ENCODE results near the gene MIF.
"Not testable (repeated sequence)": the region's sequence is repeated elsewhere in the genome, so short reads cannot be mapped to it uniquely, and the experiment has no call there.

The MIF gene

DNA sequence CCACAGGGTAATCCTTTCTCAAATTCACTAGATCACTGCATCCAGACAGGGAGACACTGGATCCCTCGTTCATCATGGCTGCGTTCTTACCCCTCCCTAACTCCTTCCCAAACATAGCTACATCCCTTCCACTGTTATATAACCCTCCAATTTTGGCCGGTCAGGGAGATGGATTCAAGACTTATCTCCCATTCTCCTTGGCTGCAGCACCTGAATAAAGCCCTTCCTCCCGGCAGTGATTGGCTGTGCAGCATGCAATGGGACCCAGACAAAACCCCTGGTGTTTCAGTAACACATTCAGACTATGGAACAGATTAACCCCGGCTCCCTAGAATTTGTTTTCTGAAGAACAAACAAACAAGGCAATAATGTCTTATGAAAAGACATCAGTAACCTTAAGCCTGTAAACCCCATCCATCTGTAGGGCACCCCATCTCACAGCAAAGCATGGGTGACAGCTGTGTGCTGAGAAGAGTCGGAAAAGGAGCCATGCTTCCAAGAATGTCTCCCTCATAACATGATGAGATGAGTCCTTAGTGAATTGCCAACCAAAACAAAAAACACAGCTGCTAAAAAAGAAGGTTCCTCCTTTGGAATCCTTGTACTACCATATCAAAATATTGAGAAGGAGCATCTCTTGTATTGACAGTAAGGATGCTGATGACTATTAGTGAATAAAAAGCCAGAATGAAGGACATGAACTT lies 5.0 kb downstream of the MIF start:
- no peaks in the 10 kb centered on the region for H3K27me3 ChIP-seq (ENCODE audit: control insufficient read depth in 5 of 5, insufficient read depth in 4 of 5, low read length in 5 of 5)
- H3K36me3 ChIP-seq (ENCODE audit: control insufficient read depth in 5 of 5, insufficient read depth in 5 of 5, low read length in 5 of 5): peaks cover 0 to 17% (median 14%) of the 10 kb centered on the region in 5 donors
- no peak overlapping the region for H3K9ac ChIP-seq (ENCODE audit: low read length in 5 of 5)
- H3K4me1 ChIP-seq (ENCODE audit: control insufficient read depth in 5 of 5, insufficient read depth in 5 of 5, low read length in 5 of 5): peaks cover 0 to 19% (median 14%) of the 10 kb centered on the region in 5 donors
- no peaks in the 10 kb centered on the region for H3K9me3 ChIP-seq (ENCODE audit: control insufficient read depth in 5 of 5, low read length in 5 of 5)
- H3K27ac ChIP-seq (ENCODE audit: low read depth, low read length): no peak overlapping the region
- H3K4me3 ChIP-seq (ENCODE audit: low read depth in 1 of 5, low read length in 5 of 5): no peak overlapping the region

DNA sequence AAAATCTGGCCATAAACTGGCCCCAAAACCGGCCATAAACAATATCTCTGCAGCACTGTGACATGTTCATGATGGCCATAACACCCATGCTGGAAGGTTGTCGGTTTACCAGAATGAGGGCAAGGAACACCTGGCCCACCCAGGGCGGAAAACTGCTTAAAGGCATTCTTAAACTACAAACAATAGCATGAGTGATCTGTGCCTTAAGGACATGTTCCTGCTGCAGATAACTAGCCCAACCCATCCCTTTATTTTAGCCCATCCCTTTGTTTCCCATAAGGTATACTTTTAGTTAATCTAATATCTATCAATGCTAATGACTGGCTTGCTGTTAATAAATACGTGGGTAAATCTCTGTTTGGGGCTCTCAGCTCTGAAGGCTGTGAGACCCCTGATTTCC lies 6.0 kb downstream of the MIF start:
- H3K27me3 ChIP-seq (ENCODE audit: control insufficient read depth in 5 of 5, insufficient read depth in 4 of 5, low read length in 5 of 5); H3K4me3 ChIP-seq (ENCODE audit: low read depth in 1 of 5, low read length in 5 of 5); H3K9me3 ChIP-seq (ENCODE audit: control insufficient read depth in 5 of 5, low read length in 5 of 5); H3K9ac ChIP-seq (ENCODE audit: low read length in 5 of 5); H3K4me1 ChIP-seq (ENCODE audit: control insufficient read depth in 5 of 5, insufficient read depth in 5 of 5, low read length in 5 of 5); H3K27ac ChIP-seq (ENCODE audit: low read depth, low read length): not testable (repeated sequence)
- H3K36me3 ChIP-seq (ENCODE audit: control insufficient read depth in 5 of 5, insufficient read depth in 5 of 5, low read length in 5 of 5): peaks cover 0 to 17% (median 14%) of the 10 kb centered on the region in 5 donors

DNA sequence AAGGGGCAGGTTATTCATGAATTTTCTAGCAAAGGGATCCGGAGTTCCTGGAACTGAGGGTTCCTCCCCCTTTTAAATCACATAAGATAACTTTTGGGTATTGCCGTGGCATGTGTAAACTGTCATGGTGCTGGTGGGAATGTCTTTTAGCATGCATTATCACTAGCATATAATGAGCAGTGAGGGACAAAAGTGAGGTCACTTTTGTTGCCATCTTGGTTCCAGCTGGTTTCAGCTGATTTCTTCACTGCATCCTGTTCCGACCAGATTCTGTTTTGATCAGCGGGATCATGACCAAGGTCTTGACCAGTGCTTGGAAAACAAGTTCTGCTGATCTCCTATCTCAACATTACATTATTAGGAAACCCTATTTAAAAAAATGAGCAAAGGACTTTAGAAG lies 7.4 kb downstream of the MIF start:
- Histone ChIP-seq H3K4me1 (ENCODE audit: control insufficient read depth in 5 of 5, insufficient read depth in 5 of 5, low read length in 5 of 5) (no peaks in the 10 kb centered on the region), H3K27ac (ENCODE audit: low read depth, low read length) (no peak overlapping the region), H3K9ac (ENCODE audit: low read length in 5 of 5) (no peak overlapping the region), H3K27me3 (ENCODE audit: control insufficient read depth in 5 of 5, insufficient read depth in 4 of 5, low read length in 5 of 5) (peaks cover 0 to 4% (median 0%) of the 10 kb centered on the region in 5 donors), H3K36me3 (ENCODE audit: control insufficient read depth in 5 of 5, insufficient read depth in 5 of 5, low read length in 5 of 5) (peaks cover 0 to 9% (median 7%) of the 10 kb centered on the region in 5 donors), H3K9me3 (ENCODE audit: control insufficient read depth in 5 of 5, low read length in 5 of 5) (no peaks in the 10 kb centered on the region), H3K4me3 (ENCODE audit: low read depth in 1 of 5, low read length in 5 of 5) (no peak overlapping the region)

DNA sequence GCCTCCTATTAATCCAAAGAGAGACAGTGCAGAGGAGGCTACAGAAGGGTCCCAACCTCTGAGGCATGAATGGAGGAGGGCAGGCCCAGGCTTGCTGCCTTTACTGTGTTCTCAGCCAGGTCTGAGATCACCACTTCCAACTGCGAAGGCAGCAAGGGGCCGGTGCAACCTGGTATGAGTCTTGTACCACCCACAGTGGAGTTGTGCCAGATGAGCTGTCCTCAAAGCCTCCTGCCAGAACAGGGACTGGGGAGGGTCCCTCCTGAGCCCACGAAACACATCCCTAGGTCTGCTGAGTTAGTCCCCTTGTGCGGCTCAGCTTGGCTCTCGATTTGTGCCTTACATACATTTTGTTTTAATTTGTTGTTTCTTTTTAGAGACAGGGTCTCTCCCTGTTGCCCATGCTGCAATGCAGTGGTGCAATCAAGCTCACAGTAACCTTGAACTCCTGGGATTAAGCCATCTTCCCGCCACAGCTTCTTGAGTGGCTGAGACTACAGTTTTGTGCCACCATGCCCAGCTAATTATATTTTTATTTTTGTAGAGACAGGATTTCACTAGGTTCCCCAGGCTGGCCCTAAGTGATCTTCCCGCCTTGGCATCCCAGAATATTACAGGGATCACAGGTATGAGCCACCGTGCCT lies 9.3 kb downstream of the MIF start:
- Histone ChIP-seq H3K36me3 (ENCODE audit: control insufficient read depth in 5 of 5, insufficient read depth in 5 of 5, low read length in 5 of 5) (peaks cover 0 to 2% (median 0%) of the 10 kb centered on the region in 5 donors), H3K27ac (ENCODE audit: low read depth, low read length) (no peak overlapping the region), H3K27me3 (ENCODE audit: control insufficient read depth in 5 of 5, insufficient read depth in 4 of 5, low read length in 5 of 5) (peaks cover 0 to 4% (median 0%) of the 10 kb centered on the region in 5 donors)

DNA sequence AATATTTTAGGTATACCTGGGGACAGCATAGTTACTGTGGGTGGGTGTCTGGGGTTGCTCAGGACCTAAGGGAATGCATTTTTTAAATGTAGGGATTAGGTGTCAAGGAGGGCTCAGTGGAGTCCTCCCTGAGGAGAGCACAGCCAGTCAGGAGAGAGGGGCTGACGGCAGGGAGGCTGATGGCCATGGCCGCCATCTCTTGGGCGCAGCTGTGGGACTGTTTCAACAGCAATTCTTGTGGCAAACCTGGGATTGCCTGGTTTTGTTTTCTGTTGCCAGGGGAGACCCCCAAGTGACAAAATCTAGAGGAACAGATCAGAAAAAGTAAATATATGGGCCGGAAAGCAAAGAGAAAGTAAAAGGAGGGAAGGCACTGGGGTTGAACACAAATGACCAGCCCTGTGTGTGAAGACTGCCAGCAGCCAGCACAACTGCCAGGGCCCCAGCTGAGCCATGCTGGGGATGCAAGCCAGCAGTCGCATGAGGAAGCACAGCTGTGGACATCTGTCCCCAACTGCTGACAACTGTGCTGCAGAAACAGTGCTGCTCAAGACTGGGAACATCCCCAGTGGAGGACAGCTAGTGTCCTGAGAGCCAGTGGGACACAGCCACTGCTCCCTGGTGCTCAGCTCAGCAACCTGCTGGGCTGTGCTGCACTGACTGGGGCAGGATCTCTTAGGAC lies 10.5 kb downstream of the MIF start:
- Histone ChIP-seq H3K9ac (ENCODE audit: low read length in 5 of 5) (no peak overlapping the region), H3K27me3 (ENCODE audit: control insufficient read depth in 5 of 5, insufficient read depth in 4 of 5, low read length in 5 of 5) (peaks cover 0 to 4% (median 0%) of the 10 kb centered on the region in 5 donors)

More for the DNA sequence above, 9.3 kb downstream of the MIF start:
- Histone ChIP-seq H3K9me3 (ENCODE audit: control insufficient read depth in 5 of 5, low read length in 5 of 5) (no peaks in the 10 kb centered on the region), H3K4me3 (ENCODE audit: low read depth in 1 of 5, low read length in 5 of 5) (no peak overlapping the region), H3K9ac (ENCODE audit: low read length in 5 of 5) (no peak overlapping the region), H3K4me1 (ENCODE audit: control insufficient read depth in 5 of 5, insufficient read depth in 5 of 5, low read length in 5 of 5) (no peaks in the 10 kb centered on the region)

DNA sequence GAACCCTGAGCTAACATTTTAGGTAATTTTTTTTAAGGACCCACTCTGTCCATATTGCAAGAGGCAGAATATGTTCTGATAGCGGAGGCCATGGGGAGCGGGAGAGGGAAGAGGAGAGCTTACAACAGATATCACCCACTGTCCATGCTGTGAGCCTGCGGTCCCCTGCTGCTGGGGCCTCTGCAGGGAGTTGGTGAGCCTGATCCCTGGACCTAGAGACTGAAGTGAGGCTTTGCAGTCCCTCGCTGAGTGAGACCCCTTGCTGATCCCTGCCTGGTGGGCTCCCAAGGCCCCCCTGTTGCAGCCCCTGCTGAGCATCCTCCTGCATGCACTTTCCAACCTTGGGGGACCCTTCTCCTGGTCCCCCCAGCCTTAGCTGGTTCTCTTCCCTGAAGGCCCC lies 12.5 kb downstream of the MIF start:
- H3K4me1 ChIP-seq (ENCODE audit: control insufficient read depth in 5 of 5, insufficient read depth in 5 of 5, low read length in 5 of 5): peaks cover 0 to 11% (median 5%) of the 10 kb centered on the region in 5 donors
- H3K27ac ChIP-seq (ENCODE audit: low read depth, low read length): no peak overlapping the region
- H3K36me3 ChIP-seq (ENCODE audit: control insufficient read depth in 5 of 5, insufficient read depth in 5 of 5, low read length in 5 of 5): no peaks in the 10 kb centered on the region
- H3K9me3 ChIP-seq (ENCODE audit: control insufficient read depth in 5 of 5, low read length in 5 of 5): no peaks in the 10 kb centered on the region
- H3K9ac ChIP-seq (ENCODE audit: low read length in 5 of 5): no peak overlapping the region
- peaks cover 0 to 4% (median 0%) of the 10 kb centered on the region in 5 donors for H3K27me3 ChIP-seq (ENCODE audit: control insufficient read depth in 5 of 5, insufficient read depth in 4 of 5, low read length in 5 of 5)
- H3K4me3 ChIP-seq (ENCODE audit: low read depth in 1 of 5, low read length in 5 of 5): no peak overlapping the region

More for the DNA sequence above, 10.5 kb downstream of the MIF start:
- H3K4me1 ChIP-seq (ENCODE audit: control insufficient read depth in 5 of 5, insufficient read depth in 5 of 5, low read length in 5 of 5): peaks cover 0 to 11% (median 5%) of the 10 kb centered on the region in 5 donors
- H3K36me3 ChIP-seq (ENCODE audit: control insufficient read depth in 5 of 5, insufficient read depth in 5 of 5, low read length in 5 of 5): no peaks in the 10 kb centered on the region
- no peaks in the 10 kb centered on the region for H3K9me3 ChIP-seq (ENCODE audit: control insufficient read depth in 5 of 5, low read length in 5 of 5)
- no peak overlapping the region for H3K4me3 ChIP-seq (ENCODE audit: low read depth in 1 of 5, low read length in 5 of 5)
- H3K27ac ChIP-seq (ENCODE audit: low read depth, low read length): no peak overlapping the region

DNA sequence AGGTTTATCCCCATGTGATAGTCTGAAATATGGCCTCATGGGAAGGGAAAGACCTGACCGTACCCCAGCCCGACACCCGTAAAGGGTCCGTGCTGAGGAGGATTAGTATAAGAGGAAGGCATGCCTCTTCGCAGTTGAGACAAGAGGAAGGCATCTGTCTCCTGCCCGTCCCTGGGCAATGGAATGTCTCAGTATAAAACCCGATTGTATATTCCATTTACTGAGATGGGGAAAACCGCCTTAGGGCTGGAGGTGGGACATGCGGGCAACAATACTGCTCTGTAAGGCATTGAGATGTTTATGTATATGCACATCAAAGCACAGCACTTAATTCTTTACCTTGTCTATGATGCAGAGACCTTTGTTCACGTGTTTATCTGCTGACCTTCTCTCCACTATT lies 13.2 kb downstream of the MIF start:
- H3K27ac ChIP-seq (ENCODE audit: low read depth, low read length); H3K9me3 ChIP-seq (ENCODE audit: control insufficient read depth in 5 of 5, low read length in 5 of 5); H3K4me3 ChIP-seq (ENCODE audit: low read depth in 1 of 5, low read length in 5 of 5); H3K9ac ChIP-seq (ENCODE audit: low read length in 5 of 5); H3K36me3 ChIP-seq (ENCODE audit: control insufficient read depth in 5 of 5, insufficient read depth in 5 of 5, low read length in 5 of 5); H3K27me3 ChIP-seq (ENCODE audit: control insufficient read depth in 5 of 5, insufficient read depth in 4 of 5, low read length in 5 of 5): not testable (repeated sequence)
- H3K4me1 ChIP-seq (ENCODE audit: control insufficient read depth in 5 of 5, insufficient read depth in 5 of 5, low read length in 5 of 5): peaks cover 0 to 11% (median 5%) of the 10 kb centered on the region in 5 donors

DNA sequence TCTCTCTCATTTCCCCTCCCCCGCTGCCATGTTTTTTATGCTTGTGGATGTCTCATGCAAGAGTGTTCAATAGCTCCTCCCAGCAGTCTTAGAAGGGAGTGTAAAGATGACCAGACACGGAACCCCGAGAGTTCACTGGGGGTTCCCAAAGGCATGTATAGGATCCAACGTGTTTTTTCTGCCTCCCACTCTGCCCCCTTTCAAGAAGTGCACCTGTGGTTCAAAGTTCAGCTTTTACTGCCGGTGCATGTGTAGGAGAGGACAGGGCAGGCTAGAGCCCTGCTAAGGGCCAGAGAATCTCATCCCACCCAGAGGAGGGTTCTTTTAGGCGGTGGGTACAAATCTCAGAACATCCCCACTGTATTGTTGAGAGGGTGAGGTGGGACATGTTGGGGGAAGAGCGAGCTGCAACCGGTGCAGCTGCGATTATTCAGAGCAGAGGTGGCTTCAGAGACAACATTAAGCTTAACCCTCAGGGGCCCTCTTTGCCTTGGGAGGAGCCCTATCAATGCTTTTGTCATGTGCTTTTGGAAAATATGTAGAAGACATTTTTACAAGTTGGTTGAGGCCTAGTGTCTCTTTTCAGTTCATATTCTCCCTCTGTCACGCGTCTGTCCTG lies 14.5 kb downstream of the MIF start:
- H3K9ac ChIP-seq (ENCODE audit: low read length in 5 of 5): no peak overlapping the region
- no peak overlapping the region for H3K4me3 ChIP-seq (ENCODE audit: low read depth in 1 of 5, low read length in 5 of 5)
- peaks cover 0 to 4% (median 0%) of the 10 kb centered on the region in 5 donors for H3K27me3 ChIP-seq (ENCODE audit: control insufficient read depth in 5 of 5, insufficient read depth in 4 of 5, low read length in 5 of 5)
- H3K4me1 ChIP-seq (ENCODE audit: control insufficient read depth in 5 of 5, insufficient read depth in 5 of 5, low read length in 5 of 5): peaks cover 0 to 19% (median 13%) of the 10 kb centered on the region in 5 donors
- H3K27ac ChIP-seq (ENCODE audit: low read depth, low read length): no peak overlapping the region
- H3K36me3 ChIP-seq (ENCODE audit: control insufficient read depth in 5 of 5, insufficient read depth in 5 of 5, low read length in 5 of 5): no peaks in the 10 kb centered on the region
- H3K9me3 ChIP-seq (ENCODE audit: control insufficient read depth in 5 of 5, low read length in 5 of 5): no peaks in the 10 kb centered on the region

DNA sequence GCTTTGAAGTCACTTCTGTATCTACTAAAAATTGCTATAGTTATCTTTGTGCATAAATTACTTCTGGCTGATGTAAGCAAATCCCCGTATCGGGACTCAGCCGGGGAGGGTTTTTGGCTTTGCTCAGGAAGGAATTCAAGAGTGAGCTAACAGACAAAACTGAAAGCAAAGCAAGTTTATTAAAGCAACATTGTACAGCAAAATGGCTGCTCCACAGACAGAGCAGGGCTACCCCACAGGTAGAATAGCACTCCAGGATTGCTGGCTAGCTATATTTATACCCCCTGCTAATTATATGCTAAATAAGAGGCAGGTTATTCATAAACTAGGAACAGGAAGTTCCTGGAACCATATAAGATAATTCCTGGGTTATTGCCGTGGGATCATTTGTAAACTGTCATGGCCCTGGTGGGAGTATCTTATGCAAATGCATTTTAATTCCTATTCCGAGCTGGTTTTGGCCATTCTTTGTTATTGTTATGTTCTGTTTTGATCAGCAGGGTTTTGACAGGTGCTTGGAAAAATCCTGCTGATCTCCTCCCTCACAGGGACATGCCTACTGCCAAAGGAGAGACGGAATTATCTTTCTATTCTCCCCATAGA lies 15.2 kb downstream of the MIF start:
- Histone ChIP-seq H3K9me3 (ENCODE audit: control insufficient read depth in 5 of 5, low read length in 5 of 5) (no peaks in the 10 kb centered on the region), H3K36me3 (ENCODE audit: control insufficient read depth in 5 of 5, insufficient read depth in 5 of 5, low read length in 5 of 5) (no peaks in the 10 kb centered on the region), H3K4me1 (ENCODE audit: control insufficient read depth in 5 of 5, insufficient read depth in 5 of 5, low read length in 5 of 5) (peaks cover 2 to 24% (median 14%) of the 10 kb centered on the region in 5 donors), H3K9ac (ENCODE audit: low read length in 5 of 5) (no peak overlapping the region), H3K4me3 (ENCODE audit: low read depth in 1 of 5, low read length in 5 of 5) (peak overlapping the region in 1 of 5 donors; percentile 31), H3K27me3 (ENCODE audit: control insufficient read depth in 5 of 5, insufficient read depth in 4 of 5, low read length in 5 of 5) (peaks cover 0 to 4% (median 0%) of the 10 kb centered on the region in 5 donors), H3K27ac (ENCODE audit: low read depth, low read length) (no peak overlapping the region)
